Embryonic facial prominence (tissue), 1 donor: ENCODE results near the gene NPHP1.
"Not testable (repeated sequence)": the region's sequence is repeated elsewhere in the genome, so short reads cannot be mapped to it uniquely, and the experiment has no call there.

Experiments used
- DNase-seq: peaks from one replicate; pipeline ENCODE4 v3.0.0-alpha.2; 2016; ENCODE audit errors: extremely low spot score

The NPHP1 gene

GRCh38 chr2:110198016-110198415, 6.8 kb downstream of the NPHP1 start:
- no peak for DNase-seq

- DNase-seq: no peak
Observed at GRCh38 chr2:110197452-110197851, 7.4 kb downstream of the NPHP1 start.

- not testable (repeated sequence) for DNase-seq
Observed at GRCh38 chr2:110190169-110190568, 14.6 kb downstream of the NPHP1 start.

- DNase-seq: no peak
Observed at GRCh38 chr2:110182449-110182848, 22.4 kb downstream of the NPHP1 start.

GRCh38 chr2:110180036-110180435, 24.8 kb downstream of the NPHP1 start:
- no peak for DNase-seq

GRCh38 chr2:110173523-110173922, 31.3 kb downstream of the NPHP1 start:
- DNase-seq: no peak

GRCh38 chr2:110172506-110172905, 32.3 kb downstream of the NPHP1 start:
- DNase-seq: no peak

GRCh38 chr2:110170102-110170501, 34.7 kb downstream of the NPHP1 start:
- DNase-seq: no peak

GRCh38 chr2:110167326-110168000, 37.4 kb downstream of the NPHP1 start:
- no peak for DNase-seq

- no peak for DNase-seq
Observed at GRCh38 chr2:110166266-110166665, 38.5 kb downstream of the NPHP1 start.

GRCh38 chr2:110157153-110157793, 47.5 kb downstream of the NPHP1 start:
- DNase-seq: no peak

GRCh38 chr2:110154828-110155227, 50.0 kb downstream of the NPHP1 start:
- DNase-seq: not testable (repeated sequence)

GRCh38 chr2:110154188-110154587, 50.6 kb downstream of the NPHP1 start:
- not testable (repeated sequence) for DNase-seq

GRCh38 chr2:110153416-110153815, 51.4 kb downstream of the NPHP1 start:
- no peak for DNase-seq

GRCh38 chr2:110152943-110153342, 51.9 kb downstream of the NPHP1 start:
- DNase-seq: no peak

- no peak for DNase-seq
Observed at GRCh38 chr2:110149330-110150220, 55.2 kb downstream of the NPHP1 start.

- DNase-seq: no peak
Observed at GRCh38 chr2:110146945-110147332, 57.9 kb downstream of the NPHP1 start.

- DNase-seq: no peak
Observed at GRCh38 chr2:110146183-110146944, 58.4 kb downstream of the NPHP1 start.

GRCh38 chr2:110143982-110144381, 60.8 kb downstream of the NPHP1 start:
- DNase-seq: no peak

- no peak for DNase-seq
Observed at GRCh38 chr2:110140401-110140800, 64.4 kb downstream of the NPHP1 start.

GRCh38 chr2:110134025-110134424, 70.8 kb downstream of the NPHP1 start:
- no peak for DNase-seq

- DNase-seq: no peak
Observed at GRCh38 chr2:110131166-110131565, 73.6 kb downstream of the NPHP1 start.
